T-helper 1 cell treated with Interleukin-12 subunit alpha and Interleukin-12 subunit beta and Interleukin-4 antibody, amounts not matched to agents 30 μg/mL and 1 μg/mL, for 36 hours (primary cell): ENCODE data around the gene CSNK1G1.
A peak's percentile ranks its signal among the peaks of the same experiment; 100 is the strongest.
"Not testable (repeated sequence)": the region's sequence is repeated elsewhere in the genome, so short reads cannot be mapped to it uniquely, and the experiment has no call there.

Source experiments
- H3K27ac Mint-ChIP-seq: one replicate; pipeline ENCODE4 v1.8.0; 2021; ENCODE audit warnings: mild to moderate bottlenecking, mixed read lengths
- H3K27me3 Mint-ChIP-seq: one replicate; pipeline ENCODE4 v1.8.0; 2021; ENCODE audit warnings: low read depth, mixed read lengths
- H3K36me3 Mint-ChIP-seq: one replicate; pipeline ENCODE4 v1.8.0; 2021; ENCODE audit warnings: low read depth, mixed read lengths
- H3K4me1 Mint-ChIP-seq: one replicate; pipeline ENCODE4 v1.8.0; 2021; ENCODE audit warnings: low read depth, mixed read lengths
- H3K4me3 Mint-ChIP-seq: one replicate; pipeline ENCODE4 v1.8.0; 2021; ENCODE audit warnings: mild to moderate bottlenecking, moderate library complexity, mixed read lengths
- H3K9me3 Mint-ChIP-seq: one replicate; pipeline ENCODE4 v1.8.0; 2021; ENCODE audit warnings: mixed read lengths

Gene CSNK1G1

GRCh38 chr15:64337761-64338160 lies 18.2 kb downstream of the CSNK1G1 start:
- Mint-ChIP-seq H3K27ac (peak overlapping the region; percentile 5), H3K9me3 (no peaks in the 10 kb centered on the region)

DNA sequence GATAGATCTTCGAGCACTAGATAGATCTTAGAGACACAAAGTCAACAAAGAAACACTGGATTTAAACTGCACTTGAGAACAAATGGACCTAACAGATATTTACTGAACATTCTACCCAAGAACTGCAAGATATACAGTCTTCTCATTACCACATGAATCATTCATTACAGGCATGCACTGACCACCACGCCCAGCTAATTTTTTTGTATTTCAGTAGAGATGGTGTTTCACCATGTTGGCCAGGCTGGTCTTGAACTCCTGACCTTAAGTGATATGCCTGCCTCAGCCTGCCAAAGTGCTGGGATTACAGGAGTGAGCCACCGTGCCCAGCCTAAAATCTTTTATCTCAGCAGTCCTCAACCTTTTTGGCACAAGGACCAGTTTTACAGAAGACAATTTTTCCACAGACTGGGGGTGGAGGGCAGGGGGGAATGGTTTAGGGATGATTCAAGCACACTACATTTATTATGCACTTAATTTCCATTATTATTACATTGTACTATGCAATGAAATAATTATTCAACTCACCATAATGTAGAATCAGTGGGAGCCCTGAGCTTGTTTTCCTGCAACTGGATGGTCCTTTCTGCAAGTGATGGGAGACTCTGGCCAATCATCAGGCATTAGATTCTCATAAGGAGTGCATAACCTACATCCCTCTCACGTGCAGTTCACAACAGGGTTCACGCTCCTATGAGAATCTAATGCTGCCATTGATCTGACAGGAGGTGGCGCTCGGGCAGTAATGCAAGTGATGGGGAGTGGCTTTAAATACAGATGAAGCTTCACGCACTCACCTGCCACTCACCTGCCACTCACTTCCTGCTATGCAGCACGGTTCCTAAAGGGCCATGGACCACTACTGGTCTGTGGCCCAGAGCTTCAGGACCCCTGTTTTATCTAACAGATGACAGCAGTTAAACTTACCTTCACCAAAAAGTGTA lies 21.7 kb downstream of the CSNK1G1 start:
- Mint-ChIP-seq H3K27me3 (no peaks in the 10 kb centered on the region), H3K4me3 (no peak overlapping the region), H3K9me3 (no peaks in the 10 kb centered on the region), H3K36me3 (peaks cover 6% of the 10 kb centered on the region), H3K4me1 (peaks cover 25% of the 10 kb centered on the region), H3K27ac (peak overlapping the region; percentile 58)

More at GRCh38 chr15:64337761-64338160, 18.2 kb downstream of the CSNK1G1 start:
- Mint-ChIP-seq H3K27me3 (no peaks in the 10 kb centered on the region), H3K4me1 (peaks cover 25% of the 10 kb centered on the region), H3K36me3 (peaks cover 12% of the 10 kb centered on the region), H3K4me3 (no peak overlapping the region)

DNA sequence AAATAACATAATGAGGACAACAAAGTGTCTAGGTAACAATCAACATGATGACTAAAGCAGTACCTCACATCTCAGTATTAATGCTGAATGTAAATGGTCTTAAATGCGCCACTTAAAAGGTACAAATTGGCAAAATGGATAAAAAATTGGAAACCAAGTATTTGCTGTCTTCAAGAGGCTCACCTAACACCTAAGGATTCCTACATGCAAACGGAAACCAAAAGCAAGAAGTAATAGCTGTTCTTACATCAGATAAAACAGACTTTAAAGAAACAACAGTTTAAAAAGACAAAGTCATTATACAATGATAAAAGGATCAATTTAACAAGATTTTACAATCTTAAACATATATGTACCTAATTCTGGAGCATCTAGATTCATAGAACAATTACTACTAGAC lies 22.5 kb downstream of the CSNK1G1 start:
- Mint-ChIP-seq H3K27ac (peak overlapping the region; percentile 58), H3K4me1 (peaks cover 23% of the 10 kb centered on the region), H3K9me3 (no peaks in the 10 kb centered on the region), H3K27me3 (no peaks in the 10 kb centered on the region), H3K36me3 (peaks cover 2% of the 10 kb centered on the region), H3K4me3 (no peak overlapping the region)

DNA sequence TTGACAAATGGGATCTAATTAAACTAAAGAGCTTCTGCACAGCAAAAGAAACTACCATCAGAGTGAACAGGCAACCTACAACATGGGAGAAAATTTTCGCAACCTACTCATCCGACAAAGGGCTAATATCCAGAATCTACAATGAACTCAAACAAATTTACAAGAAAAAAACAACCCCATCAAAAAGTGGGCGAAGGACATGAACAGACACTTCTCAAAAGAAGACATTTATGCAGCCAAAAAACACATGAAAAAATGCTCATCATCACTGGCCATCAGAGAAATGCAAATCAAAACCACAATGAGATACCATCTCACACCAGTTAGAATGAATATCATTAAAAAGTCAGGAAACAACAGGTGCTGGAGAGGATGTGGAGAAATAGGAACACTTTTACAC lies 24.3 kb downstream of the CSNK1G1 start:
- H3K27ac Mint-ChIP-seq, H3K36me3 Mint-ChIP-seq, H3K9me3 Mint-ChIP-seq, H3K4me3 Mint-ChIP-seq, H3K27me3 Mint-ChIP-seq: not testable (repeated sequence)
- peaks cover 20% of the 10 kb centered on the region for H3K4me1 Mint-ChIP-seq

GRCh38 chr15:64326975-64327374 lies 29.0 kb downstream of the CSNK1G1 start:
- H3K36me3 Mint-ChIP-seq, H3K4me3 Mint-ChIP-seq, H3K27me3 Mint-ChIP-seq, H3K27ac Mint-ChIP-seq, H3K4me1 Mint-ChIP-seq, H3K9me3 Mint-ChIP-seq: not testable (repeated sequence)

DNA sequence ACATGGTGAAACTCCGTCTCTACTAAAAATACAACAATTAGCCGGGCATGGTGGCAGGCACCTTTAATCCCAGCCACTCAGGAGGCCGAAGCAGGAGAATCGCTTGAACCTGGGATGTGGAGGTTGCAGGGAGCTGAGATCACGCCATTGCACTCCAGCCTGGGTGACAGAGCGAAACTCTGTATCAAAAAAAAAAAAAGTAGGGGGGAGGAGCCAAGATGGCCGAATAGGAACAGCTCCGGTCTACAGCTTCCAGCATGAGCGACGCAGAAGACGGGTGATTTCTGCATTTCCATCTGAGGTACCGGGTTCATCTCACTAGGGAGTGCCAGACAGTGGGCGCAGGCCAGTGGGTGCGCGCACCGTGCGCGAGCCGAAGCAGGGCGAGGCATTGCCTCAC lies 29.5 kb downstream of the CSNK1G1 start:
- H3K4me1 Mint-ChIP-seq, H3K27me3 Mint-ChIP-seq, H3K9me3 Mint-ChIP-seq, H3K36me3 Mint-ChIP-seq, H3K4me3 Mint-ChIP-seq, H3K27ac Mint-ChIP-seq: not testable (repeated sequence)

DNA sequence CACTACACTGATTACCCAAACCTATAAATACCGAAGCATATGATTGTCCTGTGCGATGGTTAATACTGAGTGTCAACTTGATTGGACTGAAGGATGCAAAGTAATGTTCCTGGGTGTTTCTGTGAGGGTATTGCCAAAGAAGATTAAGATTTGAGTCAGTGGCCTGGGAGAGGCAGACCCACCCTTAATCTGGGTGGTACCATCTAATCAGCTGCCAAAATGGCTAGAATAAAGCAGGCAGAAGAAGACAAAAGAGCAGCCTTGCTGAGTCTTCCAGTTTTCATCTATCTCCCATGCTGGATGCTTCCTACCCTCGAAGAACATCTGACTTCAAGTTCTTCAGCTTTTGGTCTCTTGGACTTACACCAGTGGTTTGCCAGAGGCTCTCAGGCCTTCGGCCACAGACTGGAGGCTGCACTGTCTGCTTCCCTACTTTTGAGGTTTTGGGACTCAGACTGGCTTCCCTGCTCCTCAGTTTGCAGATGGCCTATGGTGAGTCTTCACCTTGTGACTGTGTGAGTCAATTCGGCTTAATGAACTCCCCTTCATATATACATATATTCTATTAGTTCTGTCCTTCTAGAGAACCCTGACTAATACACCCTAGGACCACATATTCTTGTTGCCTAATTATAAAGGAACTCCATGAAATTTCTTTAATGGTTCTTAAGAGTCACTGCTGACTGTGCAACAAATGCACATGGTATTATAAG lies 31.7 kb downstream of the CSNK1G1 start:
- H3K27ac Mint-ChIP-seq = no peak overlapping the region
- H3K27me3 Mint-ChIP-seq = no peaks in the 10 kb centered on the region
- H3K4me3 Mint-ChIP-seq = no peak overlapping the region
- no peaks in the 10 kb centered on the region for H3K9me3 Mint-ChIP-seq
- H3K36me3 Mint-ChIP-seq = no peaks in the 10 kb centered on the region
- H3K4me1 Mint-ChIP-seq = peaks cover 2% of the 10 kb centered on the region

DNA sequence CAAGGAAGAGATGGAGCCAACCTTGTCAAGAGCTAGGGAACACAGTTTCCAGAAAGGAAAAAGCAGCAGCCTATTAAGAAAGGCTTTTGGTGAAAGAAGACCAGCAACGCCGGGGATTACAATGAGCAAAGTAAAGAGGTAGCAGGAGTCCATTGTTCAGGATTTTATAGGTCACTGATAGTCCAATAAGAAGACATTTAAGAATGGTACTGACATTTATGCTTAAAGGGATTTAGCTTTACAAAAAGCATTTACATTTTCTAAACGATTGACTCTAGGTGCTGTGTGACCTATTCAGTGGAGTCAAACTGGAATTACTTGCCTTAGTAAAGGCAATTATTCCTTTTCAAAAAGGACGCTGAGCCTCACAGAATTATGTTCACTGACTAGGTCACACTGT lies 40.8 kb downstream of the CSNK1G1 start:
- H3K36me3 Mint-ChIP-seq = peaks cover 4% of the 10 kb centered on the region
- H3K27me3 Mint-ChIP-seq = no peaks in the 10 kb centered on the region

GRCh38 chr15:64314456-64314855 lies 41.5 kb downstream of the CSNK1G1 start:
- peaks cover 4% of the 10 kb centered on the region for H3K36me3 Mint-ChIP-seq
- H3K27me3 Mint-ChIP-seq = no peaks in the 10 kb centered on the region
- H3K27ac Mint-ChIP-seq = no peak overlapping the region
- no peaks in the 10 kb centered on the region for H3K9me3 Mint-ChIP-seq
- peaks cover 2% of the 10 kb centered on the region for H3K4me1 Mint-ChIP-seq
- no peak overlapping the region for H3K4me3 Mint-ChIP-seq

More for the DNA sequence above, 40.8 kb downstream of the CSNK1G1 start:
- H3K4me3 Mint-ChIP-seq = no peak overlapping the region
- no peaks in the 10 kb centered on the region for H3K9me3 Mint-ChIP-seq
- peaks cover 2% of the 10 kb centered on the region for H3K4me1 Mint-ChIP-seq
- no peak overlapping the region for H3K27ac Mint-ChIP-seq

- H3K36me3 Mint-ChIP-seq = peaks cover 4% of the 10 kb centered on the region
- H3K27ac Mint-ChIP-seq = no peak overlapping the region
- H3K4me1 Mint-ChIP-seq = peaks cover 2% of the 10 kb centered on the region
- H3K27me3 Mint-ChIP-seq = no peaks in the 10 kb centered on the region
- no peak overlapping the region for H3K4me3 Mint-ChIP-seq
- no peaks in the 10 kb centered on the region for H3K9me3 Mint-ChIP-seq
Measured at GRCh38 chr15:64311566-64311965, 44.4 kb downstream of the CSNK1G1 start.

GRCh38 chr15:64310036-64310435 lies 45.9 kb downstream of the CSNK1G1 start:
- Mint-ChIP-seq H3K9me3 (no peaks in the 10 kb centered on the region), H3K36me3 (peaks cover 4% of the 10 kb centered on the region), H3K4me3 (no peak overlapping the region), H3K27me3 (no peaks in the 10 kb centered on the region), H3K27ac (no peak overlapping the region), H3K4me1 (peaks cover 2% of the 10 kb centered on the region)

- Mint-ChIP-seq H3K9me3 (no peaks in the 10 kb centered on the region), H3K27me3 (no peaks in the 10 kb centered on the region), H3K4me1 (peaks cover 3% of the 10 kb centered on the region), H3K27ac (no peak overlapping the region), H3K4me3 (no peak overlapping the region), H3K36me3 (peaks cover 11% of the 10 kb centered on the region)
Measured at GRCh38 chr15:64305261-64305660, 50.7 kb downstream of the CSNK1G1 start.

GRCh38 chr15:64289550-64289949 lies 66.4 kb downstream of the CSNK1G1 start:
- peaks cover 4% of the 10 kb centered on the region for H3K36me3 Mint-ChIP-seq
- H3K4me1 Mint-ChIP-seq = peaks cover 4% of the 10 kb centered on the region
- H3K27me3 Mint-ChIP-seq = no peaks in the 10 kb centered on the region
- no peaks in the 10 kb centered on the region for H3K9me3 Mint-ChIP-seq
- H3K4me3 Mint-ChIP-seq = no peak overlapping the region
- H3K27ac Mint-ChIP-seq = no peak overlapping the region

DNA sequence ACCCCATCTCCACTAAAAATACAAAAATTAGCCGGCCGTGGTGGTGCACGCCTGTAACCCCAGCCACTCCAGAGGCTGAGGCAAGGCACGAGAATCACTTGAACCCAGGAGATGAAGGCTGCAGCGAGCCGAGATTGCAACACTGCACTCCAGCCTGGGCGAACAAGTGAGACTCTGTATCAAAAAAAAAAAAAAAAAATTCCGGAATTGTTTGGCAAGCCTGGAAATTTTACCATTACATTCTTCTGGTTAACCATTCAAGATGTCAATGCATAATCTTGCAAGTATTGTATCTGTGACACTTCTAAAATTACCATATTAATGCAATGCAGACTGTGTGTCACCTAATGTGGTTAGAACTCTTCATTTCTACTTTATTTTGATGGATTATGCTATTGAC lies 67.0 kb downstream of the CSNK1G1 start:
- Mint-ChIP-seq H3K4me1 (peaks cover 4% of the 10 kb centered on the region), H3K27me3 (no peaks in the 10 kb centered on the region), H3K4me3 (no peak overlapping the region), H3K36me3 (peaks cover 6% of the 10 kb centered on the region), H3K9me3 (no peaks in the 10 kb centered on the region), H3K27ac (no peak overlapping the region)

- Mint-ChIP-seq H3K27ac (no peak overlapping the region), H3K36me3 (peaks cover 10% of the 10 kb centered on the region), H3K9me3 (no peaks in the 10 kb centered on the region), H3K4me1 (peaks cover 4% of the 10 kb centered on the region), H3K27me3 (no peaks in the 10 kb centered on the region), H3K4me3 (no peak overlapping the region)
Measured at GRCh38 chr15:64288577-64288976, 67.4 kb downstream of the CSNK1G1 start.
